A549 (cell line): ENCODE results near the gene EEFSEC.

ENCODE experiments used
- CBX2 ChIP-seq: fragments of 200-600 bp; sonication (generic); IDR thresholded peaks from 2 replicates; pipeline ENCODE4 v1.6.1; 2016; ENCODE audit warnings: low read depth, mild to moderate bottlenecking, borderline replicate concordance
- CEBPB ChIP-seq, 2 experiments: fragments of >200 bp in 1 of 2; sonication (Bioruptor Twin) in 1 of 2; formaldehyde crosslinking in 1 of 2; IDR thresholded peaks; 2 replicates each; pipeline ENCODE4 v1.6.1; 2012 to 2016
- CHD2 ChIP-seq: fragments of 150-350 bp; IDR thresholded peaks from 2 replicates; pipeline ENCODE4 v1.6.1; 2014; ENCODE audit warnings: low read length; ENCODE audit not compliant: partially characterized antibody
- ESRRA ChIP-seq: fragments of 150-350 bp; IDR thresholded peaks from 2 replicates; pipeline ENCODE4 v1.6.1; 2014; ENCODE audit warnings: mild to moderate bottlenecking, low read length, borderline replicate concordance
- JUN ChIP-seq, 2 experiments: fragments of >200 bp; sonication (Bioruptor Twin); formaldehyde crosslinking; IDR thresholded peaks; 2 replicates in 1 of 2; 3 replicates in 1 of 2; pipeline ENCODE4 v1.6.1; 2016 to 2017
- POLR2A ChIP-seq: IDR thresholded peaks from 2 replicates; pipeline ENCODE4 v1.6.1; 2012; ENCODE audit warnings: mild to moderate bottlenecking, low read length
- SMC3 ChIP-seq: fragments of >200 bp; sonication (Bioruptor Twin); formaldehyde crosslinking; IDR thresholded peaks from 3 replicates; pipeline ENCODE4 v1.6.1; 2018; ENCODE audit warnings: inconsistent platforms
- TF ChIP-seq, protein P1 (sequence below): IDR thresholded peaks from 2 replicates; pipeline ENCODE4 v1.6.1; 2012
- TF ChIP-seq, protein P2 (sequence below): fragments of >200 bp; sonication (Bioruptor Twin); formaldehyde crosslinking; IDR thresholded peaks from 3 replicates; pipeline ENCODE4 v1.5.1; 2016
- TF ChIP-seq, protein P3 (sequence below): fragments of 200-600 bp; sonication (generic); IDR thresholded peaks from 2 replicates; pipeline ENCODE4 v1.6.1; 2016; ENCODE audit warnings: antibody characterized with exemption, mild to moderate bottlenecking, moderate library complexity
- TF ChIP-seq, protein P4 (sequence below): IDR thresholded peaks from 2 replicates; pipeline ENCODE4 v1.6.1; 2012; ENCODE audit warnings: low read depth, borderline replicate concordance

DNA sequence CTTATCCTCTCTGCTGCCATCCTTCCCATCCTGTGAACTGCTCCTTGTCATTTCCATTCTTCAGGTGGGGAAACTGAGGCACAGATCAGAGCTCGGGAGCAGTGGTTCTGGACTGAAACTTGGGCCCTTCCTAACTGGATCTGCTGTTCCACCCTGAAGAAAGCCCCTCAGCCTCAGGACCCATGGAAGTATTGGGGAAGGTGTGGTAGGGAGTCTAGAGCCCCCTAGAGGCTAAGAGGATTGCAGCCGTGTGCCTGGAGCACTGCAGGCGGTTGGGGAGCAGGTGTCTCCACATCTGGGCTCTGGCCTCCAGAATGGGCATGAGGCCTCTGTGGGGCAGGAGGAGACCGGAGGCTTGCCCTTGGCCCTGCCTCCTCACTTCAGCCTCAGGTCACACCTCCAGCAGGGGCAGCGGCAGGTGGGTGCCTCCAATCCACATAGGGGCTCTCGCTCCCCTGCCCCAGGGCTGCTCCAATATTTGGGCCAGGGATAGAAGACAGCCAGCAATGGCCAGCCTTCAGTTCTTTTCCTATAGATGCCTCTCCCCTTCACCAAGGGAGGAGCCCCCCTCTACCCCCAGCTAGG lies 285.3 kb downstream of the EEFSEC start:
- TF ChIP-seq, protein P1, sequence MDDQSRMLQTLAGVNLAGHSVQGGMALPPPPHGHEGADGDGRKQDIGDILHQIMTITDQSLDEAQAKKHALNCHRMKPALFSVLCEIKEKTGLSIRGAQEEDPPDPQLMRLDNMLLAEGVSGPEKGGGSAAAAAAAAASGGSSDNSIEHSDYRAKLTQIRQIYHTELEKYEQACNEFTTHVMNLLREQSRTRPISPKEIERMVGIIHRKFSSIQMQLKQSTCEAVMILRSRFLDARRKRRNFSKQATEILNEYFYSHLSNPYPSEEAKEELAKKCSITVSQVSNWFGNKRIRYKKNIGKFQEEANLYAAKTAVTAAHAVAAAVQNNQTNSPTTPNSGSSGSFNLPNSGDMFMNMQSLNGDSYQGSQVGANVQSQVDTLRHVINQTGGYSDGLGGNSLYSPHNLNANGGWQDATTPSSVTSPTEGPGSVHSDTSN = no peak
- TF ChIP-seq POLR2A = no peak
- TF ChIP-seq, protein P2, sequence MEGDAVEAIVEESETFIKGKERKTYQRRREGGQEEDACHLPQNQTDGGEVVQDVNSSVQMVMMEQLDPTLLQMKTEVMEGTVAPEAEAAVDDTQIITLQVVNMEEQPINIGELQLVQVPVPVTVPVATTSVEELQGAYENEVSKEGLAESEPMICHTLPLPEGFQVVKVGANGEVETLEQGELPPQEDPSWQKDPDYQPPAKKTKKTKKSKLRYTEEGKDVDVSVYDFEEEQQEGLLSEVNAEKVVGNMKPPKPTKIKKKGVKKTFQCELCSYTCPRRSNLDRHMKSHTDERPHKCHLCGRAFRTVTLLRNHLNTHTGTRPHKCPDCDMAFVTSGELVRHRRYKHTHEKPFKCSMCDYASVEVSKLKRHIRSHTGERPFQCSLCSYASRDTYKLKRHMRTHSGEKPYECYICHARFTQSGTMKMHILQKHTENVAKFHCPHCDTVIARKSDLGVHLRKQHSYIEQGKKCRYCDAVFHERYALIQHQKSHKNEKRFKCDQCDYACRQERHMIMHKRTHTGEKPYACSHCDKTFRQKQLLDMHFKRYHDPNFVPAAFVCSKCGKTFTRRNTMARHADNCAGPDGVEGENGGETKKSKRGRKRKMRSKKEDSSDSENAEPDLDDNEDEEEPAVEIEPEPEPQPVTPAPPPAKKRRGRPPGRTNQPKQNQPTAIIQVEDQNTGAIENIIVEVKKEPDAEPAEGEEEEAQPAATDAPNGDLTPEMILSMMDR = peak; percentile 23; the same call in 2 of the 3 replicates
- no peak for TF ChIP-seq ESRRA
- TF ChIP-seq, protein P3, sequence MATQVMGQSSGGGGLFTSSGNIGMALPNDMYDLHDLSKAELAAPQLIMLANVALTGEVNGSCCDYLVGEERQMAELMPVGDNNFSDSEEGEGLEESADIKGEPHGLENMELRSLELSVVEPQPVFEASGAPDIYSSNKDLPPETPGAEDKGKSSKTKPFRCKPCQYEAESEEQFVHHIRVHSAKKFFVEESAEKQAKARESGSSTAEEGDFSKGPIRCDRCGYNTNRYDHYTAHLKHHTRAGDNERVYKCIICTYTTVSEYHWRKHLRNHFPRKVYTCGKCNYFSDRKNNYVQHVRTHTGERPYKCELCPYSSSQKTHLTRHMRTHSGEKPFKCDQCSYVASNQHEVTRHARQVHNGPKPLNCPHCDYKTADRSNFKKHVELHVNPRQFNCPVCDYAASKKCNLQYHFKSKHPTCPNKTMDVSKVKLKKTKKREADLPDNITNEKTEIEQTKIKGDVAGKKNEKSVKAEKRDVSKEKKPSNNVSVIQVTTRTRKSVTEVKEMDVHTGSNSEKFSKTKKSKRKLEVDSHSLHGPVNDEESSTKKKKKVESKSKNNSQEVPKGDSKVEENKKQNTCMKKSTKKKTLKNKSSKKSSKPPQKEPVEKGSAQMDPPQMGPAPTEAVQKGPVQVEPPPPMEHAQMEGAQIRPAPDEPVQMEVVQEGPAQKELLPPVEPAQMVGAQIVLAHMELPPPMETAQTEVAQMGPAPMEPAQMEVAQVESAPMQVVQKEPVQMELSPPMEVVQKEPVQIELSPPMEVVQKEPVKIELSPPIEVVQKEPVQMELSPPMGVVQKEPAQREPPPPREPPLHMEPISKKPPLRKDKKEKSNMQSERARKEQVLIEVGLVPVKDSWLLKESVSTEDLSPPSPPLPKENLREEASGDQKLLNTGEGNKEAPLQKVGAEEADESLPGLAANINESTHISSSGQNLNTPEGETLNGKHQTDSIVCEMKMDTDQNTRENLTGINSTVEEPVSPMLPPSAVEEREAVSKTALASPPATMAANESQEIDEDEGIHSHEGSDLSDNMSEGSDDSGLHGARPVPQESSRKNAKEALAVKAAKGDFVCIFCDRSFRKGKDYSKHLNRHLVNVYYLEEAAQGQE = no peak
- TF ChIP-seq, protein P4, sequence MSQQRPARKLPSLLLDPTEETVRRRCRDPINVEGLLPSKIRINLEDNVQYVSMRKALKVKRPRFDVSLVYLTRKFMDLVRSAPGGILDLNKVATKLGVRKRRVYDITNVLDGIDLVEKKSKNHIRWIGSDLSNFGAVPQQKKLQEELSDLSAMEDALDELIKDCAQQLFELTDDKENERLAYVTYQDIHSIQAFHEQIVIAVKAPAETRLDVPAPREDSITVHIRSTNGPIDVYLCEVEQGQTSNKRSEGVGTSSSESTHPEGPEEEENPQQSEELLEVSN = no peak
- TF ChIP-seq CHD2 = no peak
- TF ChIP-seq JUN (IDR thresholded peaks at IDR 0.05) = no peak
- TF ChIP-seq CBX2 = no peak
- no peak for TF ChIP-seq SMC3
- no peak for TF ChIP-seq CEBPB (IDR thresholded peaks at IDR 0.05)
